IPS DF 6.9 (cell line): Measurements from ENCODE around the gene RAB7A.
A peak's percentile ranks its signal among the peaks of the same experiment; 100 is the strongest.
"Not testable (repeated sequence)": the region's sequence is repeated elsewhere in the genome, so short reads cannot be mapped to it uniquely, and the experiment has no call there.

Experiments
- DNase-seq: peaks from one replicate; pipeline ENCODE4 v3.0.0-alpha.2; 2013; ENCODE audit warnings: low read depth, low spot score
- H3K27ac ChIP-seq: one replicate; pipeline ENCODE4 v1.5.1; 2013; ENCODE audit warnings: low read length, control low read depth
- H3K27me3 ChIP-seq: 2 replicates; pipeline ENCODE4 v1.6.1; 2013; ENCODE audit warnings: mild to moderate bottlenecking, low read length; ENCODE audit not compliant: control insufficient read depth, insufficient read depth
- H3K36me3 ChIP-seq: 2 replicates; pipeline ENCODE4 v1.6.1; 2013; ENCODE audit warnings: low read length; ENCODE audit not compliant: control insufficient read depth, insufficient read depth
- H3K4me1 ChIP-seq: 2 replicates; pipeline ENCODE4 v1.6.1; 2013; ENCODE audit warnings: low read length; ENCODE audit not compliant: control insufficient read depth, insufficient read depth
- H3K4me3 ChIP-seq: 2 replicates; pipeline ENCODE4 v1.5.1; 2013; ENCODE audit warnings: mild to moderate bottlenecking, low read length
- H3K9me3 ChIP-seq: 2 replicates; pipeline ENCODE4 v1.6.1; 2013; ENCODE audit warnings: low read length, inconsistent platforms; ENCODE audit not compliant: control insufficient read depth, insufficient read depth
- WGBS: extraction: QIAGEN DNeasy Blood & Tissue Kit; methylation state at CpG from one replicate; pipeline ENCODE4 v1.1.7; 2013; ENCODE audit warnings: mixed read lengths, missing lambda C conversion rate; ENCODE audit not compliant: insufficient read length, insufficient coverage; 5-methylcytosine and 5-hydroxymethylcytosine counted together

The RAB7A gene

GRCh38 chr3:128710816-128711433, 15.1 kb upstream of the RAB7A start:
- Histone ChIP-seq H3K9me3 (no peaks in the 10 kb centered on the region), H3K27ac (no peak overlapping the region), H3K4me3 (no peak overlapping the region), H3K36me3 (no peaks in the 10 kb centered on the region), H3K4me1 (peaks cover 4% of the 10 kb centered on the region; the same call in 1 of the 2 replicates), H3K27me3 (no peaks in the 10 kb centered on the region)
- no CpG with 5 or more reads among the region's 7 CpGs for WGBS
- DNase-seq = no peak

- Histone ChIP-seq H3K4me3 (no peak overlapping the region), H3K36me3 (no peaks in the 10 kb centered on the region), H3K9me3 (no peaks in the 10 kb centered on the region), H3K27ac (no peak overlapping the region), H3K4me1 (peaks cover 4% of the 10 kb centered on the region; the same call in 1 of the 2 replicates), H3K27me3 (no peaks in the 10 kb centered on the region)
- no CpG with 5 or more reads among the region's 4 CpGs for WGBS
- DNase-seq = no peak
These were observed 13.1 kb upstream of the RAB7A start for GRCh38 chr3:128712848-128713247.

GRCh38 chr3:128714887-128715491, 11.0 kb upstream of the RAB7A start:
- Histone ChIP-seq H3K36me3 (no peaks in the 10 kb centered on the region), H3K4me1 (peaks cover 4% of the 10 kb centered on the region; the same call in 1 of the 2 replicates), H3K4me3 (no peak overlapping the region), H3K9me3 (no peaks in the 10 kb centered on the region), H3K27me3 (no peaks in the 10 kb centered on the region), H3K27ac (no peak overlapping the region)
- no peak for DNase-seq
- no CpG with 5 or more reads among the region's 3 CpGs for WGBS

- no CpG with 5 or more reads among the region's 7 CpGs for WGBS
- not testable (repeated sequence) for DNase-seq, H3K36me3 ChIP-seq, H3K4me1 ChIP-seq, H3K27me3 ChIP-seq, H3K27ac ChIP-seq, H3K9me3 ChIP-seq, H3K4me3 ChIP-seq
These were observed 7.1 kb upstream of the RAB7A start for GRCh38 chr3:128718892-128719291.

- Histone ChIP-seq H3K4me3 (no peak overlapping the region), H3K27ac (no peak overlapping the region), H3K9me3 (no peaks in the 10 kb centered on the region), H3K4me1 (peaks cover 5% of the 10 kb centered on the region; the same call in 1 of the 2 replicates), H3K27me3 (no peaks in the 10 kb centered on the region), H3K36me3 (no peaks in the 10 kb centered on the region)
- DNase-seq = no peak
- no CpG with 5 or more reads among the region's 10 CpGs for WGBS
These were observed 5.1 kb upstream of the RAB7A start for GRCh38 chr3:128720891-128721290.

GRCh38 chr3:128723477-128723876, 2.5 kb upstream of the RAB7A start:
- Histone ChIP-seq H3K36me3 (no peaks in the 10 kb centered on the region), H3K27ac (no peak overlapping the region), H3K9me3 (no peaks in the 10 kb centered on the region), H3K4me1 (peaks cover 5% of the 10 kb centered on the region; the same call in 1 of the 2 replicates), H3K4me3 (no peak overlapping the region), H3K27me3 (no peaks in the 10 kb centered on the region)
- no CpG with 5 or more reads among the region's 6 CpGs for WGBS
- DNase-seq = no peak

GRCh38 chr3:128725547-128726022, 398 bp upstream of the RAB7A start:
- H3K4me1 ChIP-seq = peaks cover 5% of the 10 kb centered on the region; the same call in 1 of the 2 replicates
- H3K4me3 ChIP-seq = no peak overlapping the region
- no CpG with 5 or more reads among the region's 7 CpGs for WGBS
- no peaks in the 10 kb centered on the region for H3K9me3 ChIP-seq
- H3K27ac ChIP-seq = no peak overlapping the region
- DNase-seq = no peak
- no peaks in the 10 kb centered on the region for H3K36me3 ChIP-seq
- no peaks in the 10 kb centered on the region for H3K27me3 ChIP-seq

- no CpG with 5 or more reads among the region's 4 CpGs for WGBS
- no peak for DNase-seq
- Histone ChIP-seq H3K27me3 (no peaks in the 10 kb centered on the region), H3K4me3 (peak overlapping the region; percentile 62; the same call in 1 of the 2 replicates), H3K36me3 (no peaks in the 10 kb centered on the region), H3K9me3 (no peaks in the 10 kb centered on the region), H3K4me1 (peaks cover 5% of the 10 kb centered on the region; the same call in 1 of the 2 replicates), H3K27ac (no peak overlapping the region)
These were observed 1.1 kb downstream of the RAB7A start for GRCh38 chr3:128727059-128727458.

GRCh38 chr3:128727485-128727884, 1.5 kb downstream of the RAB7A start:
- no CpG with 5 or more reads among the region's 6 CpGs for WGBS
- H3K4me1 ChIP-seq = peaks cover 5% of the 10 kb centered on the region; the same call in 1 of the 2 replicates
- no peak for DNase-seq
- no peaks in the 10 kb centered on the region for H3K36me3 ChIP-seq
- H3K9me3 ChIP-seq = no peaks in the 10 kb centered on the region
- no peak overlapping the region; the same call in 1 of the 2 replicates for H3K4me3 ChIP-seq
- H3K27ac ChIP-seq = no peak overlapping the region
- H3K27me3 ChIP-seq = no peaks in the 10 kb centered on the region

- DNase-seq = no peak
- Histone ChIP-seq H3K4me1 (peaks cover 5% of the 10 kb centered on the region; the same call in 1 of the 2 replicates), H3K36me3 (no peaks in the 10 kb centered on the region), H3K9me3 (no peaks in the 10 kb centered on the region), H3K4me3 (no peak overlapping the region), H3K27ac (no peak overlapping the region), H3K27me3 (no peaks in the 10 kb centered on the region)
- WGBS = no CpG with 5 or more reads among the region's 2 CpGs
These were observed 2.0 kb downstream of the RAB7A start for GRCh38 chr3:128727996-128728395.
